Stimulated activated CD8-positive, alpha-beta memory T cell treated with anti-CD3 and anti-CD28 coated beads, Interleukin-15, amount 100 ng/mL, for 24 hours (primary cell): Measurements from ENCODE around the gene STOX2.

Experiments
- DNase-seq: peaks from one replicate; pipeline ENCODE4 v3.0.0-alpha.2; 2020; ENCODE audit warnings: low read depth

Gene STOX2

GRCh38 chr4:183888564-183888963 is 16.5 kb upstream of the STOX2 start:
- no peak for DNase-seq

GRCh38 chr4:183889190-183889589 is 15.9 kb upstream of the STOX2 start:
- DNase-seq = no peak

- DNase-seq = no peak
Observed at GRCh38 chr4:183897193-183897592, 7.9 kb upstream of the STOX2 start.

GRCh38 chr4:183898456-183898855 is 6.7 kb upstream of the STOX2 start:
- no peak for DNase-seq

- DNase-seq = no peak
Observed at GRCh38 chr4:183903021-183903760, 1.9 kb upstream of the STOX2 start.

DNA sequence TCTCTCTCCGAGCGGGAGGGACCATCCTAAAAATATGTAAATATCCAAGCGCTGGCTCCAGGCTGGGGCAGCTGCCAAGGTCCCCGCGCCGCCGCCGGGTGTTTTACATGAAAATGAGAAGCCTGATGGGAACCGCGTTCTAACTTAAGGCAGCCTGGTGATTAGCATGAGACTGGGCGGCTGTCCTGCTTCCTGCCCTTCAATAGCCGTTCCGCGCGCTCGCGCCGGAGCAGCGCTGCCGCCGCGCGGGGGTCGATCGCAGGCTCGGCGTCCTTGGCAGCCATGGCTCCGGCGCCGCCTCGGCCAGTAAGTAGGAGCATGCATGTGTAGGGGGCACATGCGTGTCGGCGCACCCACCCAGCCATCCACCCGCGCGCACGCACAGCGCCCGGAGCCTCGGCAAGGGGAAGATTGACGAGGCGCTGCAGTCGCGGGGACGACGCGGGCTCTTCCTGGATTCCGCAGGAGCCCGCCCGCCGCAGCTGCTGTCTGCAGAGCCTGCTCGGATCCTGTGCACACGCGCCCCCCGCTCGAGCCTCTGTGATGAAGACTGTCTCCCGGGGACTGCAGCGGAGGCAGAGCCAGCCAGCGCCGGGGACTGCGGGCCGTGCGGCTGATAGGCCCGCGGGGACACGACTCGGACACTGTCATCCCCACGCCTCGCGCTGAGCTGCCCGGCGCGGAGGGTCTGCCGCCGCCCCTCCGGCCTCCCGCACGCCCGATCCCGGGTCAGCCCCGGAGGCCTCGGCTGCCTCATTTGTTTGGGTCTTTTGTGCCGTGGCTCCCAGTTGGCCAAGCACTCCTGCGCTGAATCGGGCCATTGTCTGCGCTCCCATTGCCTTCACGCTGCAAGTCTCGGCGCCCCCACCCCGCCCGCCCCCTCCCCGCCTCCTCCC is 734 bp downstream of the STOX2 start:
- no peak for DNase-seq

GRCh38 chr4:183906489-183906738 is 1.3 kb downstream of the STOX2 start:
- no peak for DNase-seq

- no peak for DNase-seq
Observed at GRCh38 chr4:183906739-183907651, 1.9 kb downstream of the STOX2 start.

- no peak for DNase-seq
Observed at GRCh38 chr4:183907871-183908683, 3.0 kb downstream of the STOX2 start.

DNA sequence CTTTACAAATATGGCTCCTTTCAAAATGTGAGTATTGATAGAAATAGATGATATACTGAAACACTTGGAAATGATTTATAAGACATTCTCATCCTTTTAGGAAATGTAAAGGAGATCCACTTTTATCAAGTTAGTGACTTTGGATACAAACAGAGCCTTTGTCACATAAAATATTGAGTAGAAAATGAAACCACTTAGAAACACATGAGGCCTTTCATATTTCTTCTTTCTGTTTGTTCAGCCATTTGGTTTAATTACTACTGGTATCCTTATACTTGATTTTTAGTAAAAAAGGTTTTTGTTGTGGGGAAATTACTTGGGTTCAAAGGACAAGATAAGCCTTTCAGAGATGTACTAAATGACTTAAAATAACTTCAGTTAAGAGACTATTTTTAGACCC is 4.1 kb downstream of the STOX2 start:
- no peak for DNase-seq

DNA sequence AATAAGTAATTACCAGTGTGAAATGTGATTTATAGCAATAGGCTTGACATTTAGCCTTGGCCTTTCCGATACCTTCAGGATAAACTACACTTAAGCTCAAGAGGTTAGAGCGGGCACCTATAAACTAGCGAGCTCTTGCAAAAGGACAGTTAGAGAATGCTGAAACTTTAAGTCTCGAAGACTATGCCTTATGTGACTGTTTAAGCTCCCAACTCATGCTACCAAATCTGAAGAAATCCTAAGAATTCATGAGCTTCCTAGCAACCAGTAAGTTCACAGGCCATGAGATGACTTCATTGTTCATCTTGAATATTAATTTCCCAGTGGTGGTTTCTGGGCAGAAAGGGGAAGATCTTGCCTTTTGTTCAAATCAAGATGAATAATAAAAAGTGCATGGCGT is 4.7 kb downstream of the STOX2 start:
- DNase-seq = no peak

DNA sequence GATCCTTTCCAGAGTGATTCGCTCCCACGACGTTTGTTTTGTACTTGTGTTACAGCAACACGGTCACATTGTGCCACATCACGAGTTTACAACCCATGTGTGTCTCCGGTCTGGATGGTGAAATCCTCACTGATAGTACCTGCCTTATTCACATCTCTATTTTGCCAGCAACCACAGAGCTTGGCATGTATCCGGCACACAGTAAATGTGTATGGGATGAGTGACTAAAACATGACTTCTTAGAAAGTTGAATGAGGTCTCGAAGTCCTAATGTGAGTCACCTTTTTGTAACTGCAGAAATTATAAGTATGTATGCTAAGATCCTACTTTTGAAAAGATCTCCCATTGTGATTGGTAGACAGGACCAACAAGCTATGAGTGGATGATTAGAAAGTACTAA is 7.5 kb downstream of the STOX2 start:
- DNase-seq = no peak

- no peak for DNase-seq
Observed at GRCh38 chr4:183915976-183916375, 10.9 kb downstream of the STOX2 start.

DNA sequence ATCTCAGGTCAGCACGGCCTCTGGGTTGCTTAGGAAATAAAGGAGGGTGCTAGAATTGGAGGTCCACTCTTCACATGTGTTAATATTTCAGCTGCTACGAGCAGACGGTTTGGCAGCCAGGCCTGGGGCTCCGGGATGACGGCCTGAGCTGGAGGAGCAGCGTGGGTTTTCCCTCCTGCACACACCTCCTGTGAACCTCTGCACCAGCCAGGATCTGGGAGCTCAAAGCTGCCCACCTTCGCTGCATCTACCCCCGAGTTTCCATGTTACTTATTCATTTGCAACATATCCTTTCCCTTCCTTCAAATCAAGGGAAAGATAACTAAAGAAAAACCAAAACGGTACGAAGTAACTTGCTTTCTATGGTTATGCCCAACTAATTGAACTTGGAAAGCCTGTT is 13.6 kb downstream of the STOX2 start:
- DNase-seq = no peak

DNA sequence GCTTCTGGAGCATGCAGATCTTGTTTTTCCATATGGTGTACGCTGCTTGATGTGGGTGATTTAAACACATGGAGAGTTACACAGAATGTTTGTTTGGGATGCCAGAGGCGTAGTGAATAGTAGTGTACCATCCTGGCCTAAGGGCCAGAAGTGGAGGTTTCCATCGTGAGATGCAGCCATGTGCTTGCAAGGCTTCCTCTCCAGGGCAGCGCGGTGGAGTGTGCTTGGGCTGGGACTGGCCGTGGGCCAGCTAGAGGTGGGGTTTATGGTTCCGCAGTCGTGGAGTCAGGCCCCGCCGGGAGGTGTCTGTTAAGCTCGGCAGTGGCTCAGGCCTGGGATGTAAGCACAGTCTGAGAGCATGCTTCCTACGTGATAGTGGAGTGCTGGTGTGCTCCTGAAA is 14.0 kb downstream of the STOX2 start:
- no peak for DNase-seq

- DNase-seq = no peak
Observed at GRCh38 chr4:183920512-183920911, 15.4 kb downstream of the STOX2 start.

- DNase-seq = no peak
Observed at GRCh38 chr4:183921335-183921734, 16.2 kb downstream of the STOX2 start.

DNA sequence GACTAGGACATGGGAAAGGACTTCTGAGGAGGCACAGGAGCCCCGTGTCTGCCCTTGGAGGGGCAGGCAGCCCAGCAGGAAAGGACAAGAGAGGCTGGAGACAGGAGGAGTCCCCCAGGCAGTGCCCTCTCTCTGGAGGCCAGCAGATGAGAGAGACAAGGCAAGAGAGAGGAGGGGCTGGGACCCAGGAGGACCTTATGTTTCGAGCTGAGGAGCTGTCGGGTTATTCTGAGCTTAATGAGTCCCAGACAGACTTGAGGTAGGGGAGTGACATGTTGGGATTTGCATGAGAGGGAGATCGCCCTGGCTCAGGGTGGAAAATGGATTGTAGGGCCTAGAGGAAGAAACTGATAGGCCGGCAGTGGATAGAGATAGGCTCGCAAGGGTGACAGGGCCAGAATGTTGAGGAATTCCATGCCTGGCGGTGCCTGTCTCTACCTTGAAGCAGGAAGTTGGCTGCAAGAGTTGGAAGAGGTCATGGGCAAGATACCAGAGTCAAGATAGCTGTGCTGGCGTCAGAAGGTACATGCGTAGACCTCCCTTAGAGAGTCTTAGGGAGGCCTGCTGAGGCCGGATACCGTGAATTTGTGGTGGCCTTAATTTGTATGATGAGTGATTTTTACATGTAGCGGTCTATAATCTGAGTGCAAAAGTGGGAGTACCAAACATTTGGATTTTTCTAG is 19.4 kb downstream of the STOX2 start:
- DNase-seq = no peak

- DNase-seq = no peak
Observed at GRCh38 chr4:183926950-183927349, 21.8 kb downstream of the STOX2 start.

DNA sequence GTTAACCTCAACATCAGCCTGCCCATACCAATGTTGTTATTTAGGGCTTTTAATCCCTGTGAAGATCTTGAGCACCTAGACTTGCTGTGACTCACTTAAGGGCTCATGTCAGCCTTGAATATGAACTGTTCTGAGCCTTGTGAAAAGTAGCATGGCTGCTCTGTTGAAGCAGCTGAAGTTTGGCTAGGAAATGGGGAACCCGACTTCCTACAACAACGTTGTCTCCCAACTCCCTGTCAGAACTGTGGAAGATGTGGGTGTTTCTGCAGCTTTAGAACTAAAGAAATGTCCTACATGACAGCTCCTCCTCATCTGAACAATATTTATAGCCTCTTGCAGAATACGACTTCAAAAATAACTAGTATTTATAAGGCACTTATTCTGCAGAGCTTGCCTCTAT is 27.5 kb downstream of the STOX2 start:
- no peak for DNase-seq

DNA sequence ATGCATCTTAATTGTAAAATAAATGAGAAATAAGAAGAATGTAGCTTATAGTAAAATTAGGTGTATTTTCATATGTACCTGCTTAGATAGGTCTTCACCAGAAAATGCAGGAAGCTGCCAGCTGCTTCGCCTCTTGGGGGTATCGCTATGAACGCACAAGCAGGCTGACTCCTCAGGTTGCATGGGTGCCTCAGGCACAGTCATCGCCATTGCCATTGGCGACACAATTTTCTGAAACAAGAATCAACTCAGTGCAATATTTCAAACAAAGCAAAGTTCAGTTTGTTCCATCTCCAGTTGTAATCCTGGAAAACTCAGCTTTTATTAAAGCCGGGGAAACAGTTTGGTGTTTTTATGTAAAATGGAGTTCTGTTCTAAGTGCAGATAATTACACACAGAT is 29.7 kb downstream of the STOX2 start:
- no peak for DNase-seq
